DMS 273 treated with DMSO at 0.1 percent for 48 hours (cell line): Measurements from ENCODE around the gene HS2ST1.
"Not testable (repeated sequence)": the region's sequence is repeated elsewhere in the genome, so short reads cannot be mapped to it uniquely, and the experiment has no call there.

Source experiments
- DNase-seq: peaks from one replicate; lab custom pipeline; 2025; lab: John Stamatoyannopoulos, UW

The HS2ST1 gene

DNA sequence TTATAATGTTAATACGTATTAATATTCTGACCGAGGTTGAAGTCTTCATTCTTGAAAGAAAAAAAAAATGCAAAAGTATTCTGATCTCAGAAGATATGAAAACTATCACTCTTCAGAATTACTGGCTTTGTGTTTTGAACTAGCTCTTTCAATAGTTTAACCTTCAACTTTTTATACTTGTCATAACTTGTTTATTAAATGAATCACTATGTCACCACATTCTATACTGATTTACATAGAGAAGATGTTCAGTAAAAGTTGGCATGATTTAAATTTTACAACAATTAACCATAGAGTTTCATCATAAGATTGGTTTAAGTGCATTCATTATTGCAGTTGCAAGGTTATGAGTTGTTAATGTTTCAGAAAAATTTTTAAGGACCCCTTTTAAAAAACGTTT lies 57.3 kb downstream of the HS2ST1 start:
- DNase-seq, result no peak

- DNase-seq, result no peak
These were observed 57.8 kb downstream of the HS2ST1 start for GRCh38 chr1:86972262-86972661.

- no peak for DNase-seq
These were observed 61.6 kb downstream of the HS2ST1 start for GRCh38 chr1:86975993-86976550.

GRCh38 chr1:86976664-86977063 lies 62.2 kb downstream of the HS2ST1 start:
- no peak for DNase-seq

DNA sequence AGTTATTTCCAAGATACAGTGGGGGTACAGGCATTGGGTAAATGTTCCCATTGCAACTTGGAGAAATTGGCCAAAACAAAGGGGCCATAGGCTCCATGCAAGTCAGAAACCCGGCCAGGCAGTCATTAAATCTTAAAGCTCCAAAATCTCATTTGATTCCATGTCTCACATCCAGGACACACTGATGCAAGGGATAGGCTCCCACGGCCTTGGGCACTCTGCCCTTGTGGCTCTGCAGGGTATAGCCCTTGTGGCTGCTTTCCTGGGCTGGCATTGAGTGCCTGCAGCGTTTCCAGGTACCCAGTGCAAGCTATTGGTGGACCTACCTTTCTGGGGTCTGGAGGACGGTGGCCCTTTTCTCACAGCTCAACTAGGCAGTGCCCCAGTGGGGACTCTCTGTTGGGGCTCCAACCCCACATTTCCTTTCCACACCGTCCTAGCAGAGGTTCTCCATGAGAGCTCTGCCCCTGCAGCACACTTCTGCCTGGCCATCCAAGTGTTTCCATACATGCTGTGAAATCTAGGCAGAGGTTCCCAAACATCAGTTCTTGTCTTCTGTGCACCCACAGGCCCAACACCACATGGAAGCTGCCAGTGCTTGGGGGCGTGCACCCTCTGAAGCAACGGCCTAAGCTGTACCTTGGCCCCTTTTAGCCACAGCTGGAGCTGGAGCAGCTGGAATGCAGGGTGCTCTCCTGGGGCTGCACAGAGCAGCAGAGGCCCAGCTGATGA lies 67.2 kb downstream of the HS2ST1 start:
- DNase-seq, result no peak

GRCh38 chr1:86983677-86984076 lies 69.2 kb downstream of the HS2ST1 start:
- DNase-seq, result not testable (repeated sequence)

DNA sequence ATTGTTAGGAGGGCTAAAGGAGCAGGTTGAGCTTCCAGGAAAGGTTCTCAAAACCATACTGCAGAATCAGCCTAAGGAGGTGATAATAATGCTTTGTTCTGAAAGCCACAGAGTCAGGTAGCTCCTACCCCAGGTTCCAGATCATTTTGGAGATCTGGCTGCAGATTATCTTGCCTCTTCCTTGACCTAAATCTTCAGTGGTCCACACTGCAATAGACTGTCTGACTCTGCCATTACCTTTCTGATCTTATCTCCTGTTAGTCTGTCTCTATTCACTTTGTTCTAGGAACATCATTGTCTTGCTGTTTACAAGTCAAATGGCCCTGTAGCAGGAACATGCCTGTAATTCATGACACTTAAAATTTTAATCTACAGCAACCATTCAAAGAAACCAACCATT lies 73.0 kb downstream of the HS2ST1 start:
- no peak for DNase-seq

DNA sequence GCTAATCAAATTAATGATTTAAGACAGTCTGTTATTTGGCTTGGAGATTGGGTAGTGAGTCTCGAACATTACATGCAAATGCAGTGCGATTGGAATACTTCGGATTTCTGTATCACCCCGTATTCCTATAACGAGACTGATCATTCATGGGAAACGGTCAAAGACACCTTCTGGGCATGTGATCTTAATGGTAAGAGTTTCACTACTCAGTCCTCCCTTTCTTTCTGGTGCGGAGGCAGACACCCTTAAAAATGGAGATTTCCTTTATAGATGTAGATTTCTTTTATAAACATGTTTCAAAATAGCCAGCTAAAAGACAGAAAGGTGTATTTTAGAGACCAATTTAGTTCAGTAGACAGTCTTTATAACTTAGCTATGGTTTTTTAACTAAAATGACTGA lies 74.4 kb downstream of the HS2ST1 start:
- DNase-seq, result no peak

GRCh38 chr1:86989690-86990089 lies 75.3 kb downstream of the HS2ST1 start:
- not testable (repeated sequence) for DNase-seq

GRCh38 chr1:86990826-86991225 lies 76.4 kb downstream of the HS2ST1 start:
- DNase-seq, result no peak

GRCh38 chr1:86991549-86992186 lies 77.2 kb downstream of the HS2ST1 start:
- no peak for DNase-seq

- no peak for DNase-seq
These were observed 78.4 kb downstream of the HS2ST1 start for GRCh38 chr1:86992861-86993260.

GRCh38 chr1:86993269-86993985 lies 79.0 kb downstream of the HS2ST1 start:
- DNase-seq, result no peak

DNA sequence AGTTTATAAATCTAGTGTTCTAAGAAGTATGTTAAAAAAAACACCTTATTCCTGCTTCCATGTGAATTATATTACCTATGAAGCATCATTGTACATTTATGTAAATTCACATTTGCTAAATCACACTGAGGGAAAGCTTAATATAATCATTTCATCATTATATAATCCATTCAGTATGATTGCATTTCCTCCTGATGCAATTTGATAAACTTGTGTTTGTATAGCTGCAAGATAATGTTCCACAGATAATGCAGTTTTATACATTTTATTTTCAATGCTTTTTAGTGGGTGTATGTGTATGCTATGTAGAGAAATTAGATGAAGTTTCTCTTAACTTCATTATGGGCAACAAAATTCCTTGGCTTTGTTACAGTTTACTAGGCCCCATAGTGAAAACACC lies 79.6 kb downstream of the HS2ST1 start:
- no peak for DNase-seq

DNA sequence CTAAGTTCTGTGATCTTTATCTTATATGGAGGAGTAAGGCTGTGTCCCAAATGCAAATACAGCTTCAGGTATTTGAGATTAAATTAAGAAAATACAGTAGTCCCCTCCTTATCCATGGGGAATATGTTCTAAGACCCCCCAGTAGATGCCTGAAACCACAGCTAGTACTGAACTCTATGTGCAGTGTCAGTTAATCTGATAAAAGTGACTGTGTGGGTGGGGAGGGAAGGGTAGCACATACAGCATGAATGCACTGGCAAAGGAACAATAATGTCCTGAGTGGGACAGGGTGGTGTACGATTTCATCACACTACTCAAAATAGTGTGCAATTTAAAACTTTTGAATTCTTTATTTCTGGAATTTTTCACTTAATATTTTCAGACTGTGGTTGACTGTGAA lies 83.1 kb downstream of the HS2ST1 start:
- no peak for DNase-seq

GRCh38 chr1:86998280-86998679 lies 83.8 kb downstream of the HS2ST1 start:
- no peak for DNase-seq

GRCh38 chr1:86998727-86999126 lies 84.3 kb downstream of the HS2ST1 start:
- no peak for DNase-seq

GRCh38 chr1:87000460-87000859 lies 86.0 kb downstream of the HS2ST1 start:
- DNase-seq, result no peak

- DNase-seq, result no peak
These were observed 90.4 kb downstream of the HS2ST1 start for GRCh38 chr1:87004857-87005256.

- DNase-seq, result no peak
These were observed 92.9 kb downstream of the HS2ST1 start for GRCh38 chr1:87007323-87007722.

DNA sequence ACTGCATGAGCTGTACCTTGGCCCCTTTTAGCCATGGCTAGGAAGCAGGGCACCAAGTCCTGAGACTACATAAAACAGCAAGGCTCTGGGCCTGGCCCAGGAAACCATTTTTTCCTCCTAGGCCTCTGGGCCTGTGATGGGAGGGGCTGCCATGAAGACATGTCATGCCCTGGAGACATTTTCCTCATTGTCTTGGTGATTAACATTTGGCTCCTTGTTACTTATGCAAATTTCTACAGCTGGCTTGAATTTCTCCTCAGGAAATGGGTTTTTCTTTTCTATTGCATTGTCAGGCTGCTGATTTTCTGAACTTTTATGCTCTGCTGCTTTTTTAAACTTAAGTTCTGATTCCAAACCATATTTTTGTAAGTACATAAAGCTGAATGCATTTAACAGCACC lies 99.0 kb downstream of the HS2ST1 start:
- DNase-seq, result not testable (repeated sequence)

DNA sequence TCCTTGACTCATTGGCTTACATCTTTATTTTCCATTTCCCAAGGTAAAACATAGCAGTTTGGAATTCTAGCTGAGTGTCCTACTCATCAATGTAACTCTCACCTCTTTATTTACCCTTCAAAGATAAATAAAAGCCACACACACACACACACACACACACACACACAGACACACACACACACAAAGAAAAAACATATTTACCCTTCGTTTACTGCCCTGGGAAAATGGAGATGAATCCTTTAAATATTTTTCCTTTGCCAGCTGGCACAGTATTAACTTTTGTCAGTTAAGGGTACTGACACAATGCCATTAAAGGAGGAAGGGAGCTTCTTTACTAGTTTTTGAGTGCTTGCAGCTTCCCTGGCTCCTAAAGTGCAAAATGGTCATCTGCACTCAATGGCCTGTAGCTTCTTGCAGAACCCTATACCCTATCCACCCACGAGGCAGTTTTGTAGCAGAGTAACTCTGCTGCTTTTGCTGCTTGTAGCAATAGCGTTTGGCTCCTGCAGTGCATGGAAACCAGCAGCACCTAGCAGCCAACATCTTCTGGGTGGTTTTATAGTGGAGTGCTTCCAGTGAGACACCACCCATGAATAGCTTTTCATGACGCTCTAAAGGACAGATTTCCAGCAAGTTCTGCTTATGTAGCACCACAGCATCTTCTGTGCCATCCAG lies 103.7 kb downstream of the HS2ST1 start:
- no peak for DNase-seq
